NCI-H510A (cell line): ENCODE data around the gene PKP2.
"Not testable (repeated sequence)": the region's sequence is repeated elsewhere in the genome, so short reads cannot be mapped to it uniquely, and the experiment has no call there.

Experiments used
- DNase-seq: peaks from one replicate; lab custom pipeline; 2025; lab: John Stamatoyannopoulos, UW

The PKP2 gene

GRCh38 chr12:32861658-32862057, 34.9 kb downstream of the PKP2 start:
- not testable (repeated sequence) for DNase-seq

GRCh38 chr12:32860192-32860591, 36.4 kb downstream of the PKP2 start:
- DNase-seq, result no peak

- no peak for DNase-seq
These were observed 37.2 kb downstream of the PKP2 start for GRCh38 chr12:32859389-32859788.

- no peak for DNase-seq
These were observed 41.9 kb downstream of the PKP2 start for GRCh38 chr12:32854716-32855115.

- no peak for DNase-seq
These were observed 42.5 kb downstream of the PKP2 start for GRCh38 chr12:32854097-32854496.

- no peak for DNase-seq
These were observed 49.3 kb downstream of the PKP2 start for GRCh38 chr12:32847287-32847686.

GRCh38 chr12:32846053-32846452, 50.5 kb downstream of the PKP2 start:
- no peak for DNase-seq

- DNase-seq, result no peak
These were observed 53.0 kb downstream of the PKP2 start for GRCh38 chr12:32843528-32844095.

- no peak for DNase-seq
These were observed 55.5 kb downstream of the PKP2 start for GRCh38 chr12:32841061-32841460.

GRCh38 chr12:32839828-32840227, 56.7 kb downstream of the PKP2 start:
- DNase-seq, result no peak

GRCh38 chr12:32837974-32838373, 58.6 kb downstream of the PKP2 start:
- no peak for DNase-seq

- no peak for DNase-seq
These were observed 59.9 kb downstream of the PKP2 start for GRCh38 chr12:32836710-32837109.

- DNase-seq, result no peak
These were observed 62.5 kb downstream of the PKP2 start for GRCh38 chr12:32834122-32834521.

- no peak for DNase-seq
These were observed 68.0 kb downstream of the PKP2 start for GRCh38 chr12:32828552-32828951.

- DNase-seq, result no peak
These were observed 68.5 kb downstream of the PKP2 start for GRCh38 chr12:32828120-32828519.

GRCh38 chr12:32826807-32827412, 69.7 kb downstream of the PKP2 start:
- DNase-seq, result no peak

- DNase-seq, result no peak
These were observed 72.0 kb downstream of the PKP2 start for GRCh38 chr12:32824596-32824995.

GRCh38 chr12:32822344-32822743, 74.2 kb downstream of the PKP2 start:
- no peak for DNase-seq

GRCh38 chr12:32821710-32822109, 74.9 kb downstream of the PKP2 start:
- no peak for DNase-seq

GRCh38 chr12:32821293-32821692, 75.3 kb downstream of the PKP2 start:
- DNase-seq, result no peak

GRCh38 chr12:32820376-32820931, 76.1 kb downstream of the PKP2 start:
- no peak for DNase-seq

- no peak for DNase-seq
These were observed 77.2 kb downstream of the PKP2 start for GRCh38 chr12:32819424-32819823.

- no peak for DNase-seq
These were observed 84.7 kb downstream of the PKP2 start for GRCh38 chr12:32811686-32812392.
